HG03135 (cell line): ENCODE measurements around the gene ALKBH4.
"Not testable (repeated sequence)": the region's sequence is repeated elsewhere in the genome, so short reads cannot be mapped to it uniquely, and the experiment has no call there.

Experiments
- ATAC-seq: cut with Tn5 transposase; IDR thresholded peaks from one replicate; pipeline ENCODE4 v1.9.1; 2021; ENCODE audit warnings: mild to moderate bottlenecking, moderate library complexity; ENCODE audit not compliant: unreplicated experiment

The ALKBH4 gene

GRCh38 chr7:102464577-102465280 lies at the start of gene ALKBH4, which contains the start of gene LRWD1:
TSS of gene ALKBH4 (minus strand) at chr7:102464863. CDS start at chr7:102464836, 27 bp downstream.
TSS of gene LRWD1 (plus strand) at chr7:102464984. CDS start at chr7:102465081, 97 bp downstream.
- ATAC-seq: peak; percentile 84

GRCh38 chr7:102512642-102513221 lies 48.1 kb upstream of the ALKBH4 start:
- not testable (repeated sequence) for ATAC-seq

- peak; percentile 41 for ATAC-seq
These were observed 47.3 kb upstream of the ALKBH4 start for GRCh38 chr7:102511860-102512522.

- not testable (repeated sequence) for ATAC-seq
These were observed 45.9 kb upstream of the ALKBH4 start for GRCh38 chr7:102510575-102510974.

- ATAC-seq: not testable (repeated sequence)
These were observed 42.9 kb upstream of the ALKBH4 start for GRCh38 chr7:102507410-102508088.

- ATAC-seq: not testable (repeated sequence)
These were observed 40.9 kb upstream of the ALKBH4 start for GRCh38 chr7:102505298-102506185.

- not testable (repeated sequence) for ATAC-seq
These were observed 38.5 kb upstream of the ALKBH4 start for GRCh38 chr7:102503141-102503540.

GRCh38 chr7:102498321-102498720 lies 33.7 kb upstream of the ALKBH4 start:
- not testable (repeated sequence) for ATAC-seq

GRCh38 chr7:102497308-102497707 lies 32.6 kb upstream of the ALKBH4 start:
- ATAC-seq: not testable (repeated sequence)

- ATAC-seq: not testable (repeated sequence)
These were observed 32.2 kb upstream of the ALKBH4 start for GRCh38 chr7:102496861-102497260.

GRCh38 chr7:102494473-102495149 lies 29.9 kb upstream of the ALKBH4 start:
- peak; percentile 63 for ATAC-seq

- peak; percentile 0 for ATAC-seq
These were observed 29.4 kb upstream of the ALKBH4 start for GRCh38 chr7:102494026-102494425.

GRCh38 chr7:102493220-102493935 lies 28.7 kb upstream of the ALKBH4 start:
- ATAC-seq: peak; percentile 40

- ATAC-seq: peak; percentile 40
These were observed 25.9 kb upstream of the ALKBH4 start for GRCh38 chr7:102490529-102491075.

- not testable (repeated sequence) for ATAC-seq
These were observed 19.7 kb upstream of the ALKBH4 start for GRCh38 chr7:102484317-102484716.

- not testable (repeated sequence) for ATAC-seq
These were observed 17.3 kb upstream of the ALKBH4 start for GRCh38 chr7:102481962-102482361.

- ATAC-seq: not testable (repeated sequence)
These were observed 15.4 kb upstream of the ALKBH4 start for GRCh38 chr7:102479982-102480637.

GRCh38 chr7:102479209-102479584 lies 14.5 kb upstream of the ALKBH4 start:
- ATAC-seq: peak; percentile 25
